GM21360 (cell line): Measurements from ENCODE around the gene TOR1B.
"Not testable (repeated sequence)": the region's sequence is repeated elsewhere in the genome, so short reads cannot be mapped to it uniquely, and the experiment has no call there.

Experiments used
- ATAC-seq: cut with Tn5 transposase; IDR thresholded peaks from one replicate; pipeline ENCODE4 v1.9.1; 2021; ENCODE audit warnings: mild to moderate bottlenecking, moderate library complexity; ENCODE audit not compliant: unreplicated experiment

TOR1B gene

DNA sequence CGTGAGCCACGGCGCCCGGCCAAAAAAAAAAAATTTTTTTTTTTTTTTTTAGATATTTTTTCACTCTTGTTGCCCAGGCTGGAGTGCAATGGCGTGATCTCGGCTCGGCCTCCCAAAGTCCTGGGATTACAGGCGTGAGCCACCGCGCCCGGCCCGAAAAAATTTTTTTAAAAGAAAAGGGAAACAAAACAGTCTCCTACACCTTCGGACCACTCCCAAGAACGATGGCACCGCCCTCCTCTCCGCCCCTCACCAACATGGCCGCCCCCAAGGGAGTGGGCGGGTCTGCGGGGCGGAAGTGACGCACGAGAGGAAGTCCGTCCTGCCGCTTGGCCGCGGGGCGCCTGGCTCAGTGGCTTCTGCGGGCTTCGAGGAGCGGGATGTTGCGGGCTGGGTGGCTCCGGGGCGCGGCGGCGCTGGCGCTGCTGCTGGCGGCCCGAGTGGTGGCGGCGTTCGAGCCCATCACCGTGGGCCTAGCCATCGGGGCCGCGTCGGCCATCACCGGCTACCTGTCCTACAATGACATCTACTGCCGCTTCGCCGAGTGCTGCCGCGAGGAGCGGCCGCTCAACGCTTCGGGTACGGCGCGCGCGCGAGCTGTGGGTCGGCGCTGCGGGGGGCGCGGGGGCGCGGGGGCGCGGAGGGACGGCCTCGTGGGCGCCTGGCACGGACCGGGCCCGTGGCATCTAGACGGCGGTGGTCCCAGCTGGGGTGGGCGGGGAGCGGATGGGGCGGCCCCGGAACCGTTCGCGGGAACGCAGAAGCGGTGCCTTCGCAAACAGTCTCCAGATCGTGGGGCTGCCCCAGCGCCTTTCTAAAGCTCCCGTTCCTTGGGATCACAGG is at the start of gene TOR1B:
Gene TOR1B (plus strand): TSS at position 352 of the 843 bp plus-strand sequence. CDS start 29 bp downstream, at position 381.
- peak; percentile 82 for ATAC-seq

DNA sequence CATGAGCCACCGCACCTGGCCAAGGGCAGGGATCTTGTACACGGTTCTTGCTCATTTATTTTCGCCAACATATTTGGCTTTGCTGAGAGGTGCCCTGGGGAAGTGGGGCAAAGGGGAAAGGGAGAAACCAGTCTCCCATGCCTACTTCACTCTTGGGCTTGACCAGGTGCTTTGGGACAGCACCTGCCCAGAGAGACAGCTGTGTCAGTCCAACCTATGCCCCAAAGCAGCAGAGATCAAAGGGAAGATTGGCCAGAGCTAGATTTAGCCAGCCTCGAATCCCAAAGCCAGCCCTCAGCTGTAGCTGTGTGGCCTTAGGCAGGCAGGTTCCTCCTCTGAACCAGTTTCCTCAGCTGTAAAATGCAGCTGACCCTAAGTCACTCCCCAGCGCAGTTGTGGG is 47.8 kb upstream of the TOR1B start:
- ATAC-seq: no peak

DNA sequence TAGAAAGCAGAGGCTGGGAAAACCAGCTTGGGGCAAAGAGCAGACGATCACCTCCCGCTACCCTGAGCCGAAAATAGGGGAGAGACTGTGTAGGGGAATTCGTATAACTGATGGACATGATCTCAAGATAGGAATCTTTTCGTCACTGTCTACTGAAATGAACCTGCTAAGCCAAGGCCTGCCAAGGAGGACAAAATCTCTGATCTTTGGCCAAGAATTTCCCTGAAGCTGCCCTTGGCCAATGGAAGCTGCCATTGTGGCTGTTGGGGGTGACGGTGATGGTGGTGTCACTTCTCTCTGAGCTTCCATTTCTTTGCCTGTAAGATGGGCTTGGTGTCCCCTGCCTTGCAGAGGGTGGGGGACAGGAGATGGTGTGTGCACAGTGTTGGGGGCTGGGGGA is 46.8 kb upstream of the TOR1B start:
- ATAC-seq: no peak

DNA sequence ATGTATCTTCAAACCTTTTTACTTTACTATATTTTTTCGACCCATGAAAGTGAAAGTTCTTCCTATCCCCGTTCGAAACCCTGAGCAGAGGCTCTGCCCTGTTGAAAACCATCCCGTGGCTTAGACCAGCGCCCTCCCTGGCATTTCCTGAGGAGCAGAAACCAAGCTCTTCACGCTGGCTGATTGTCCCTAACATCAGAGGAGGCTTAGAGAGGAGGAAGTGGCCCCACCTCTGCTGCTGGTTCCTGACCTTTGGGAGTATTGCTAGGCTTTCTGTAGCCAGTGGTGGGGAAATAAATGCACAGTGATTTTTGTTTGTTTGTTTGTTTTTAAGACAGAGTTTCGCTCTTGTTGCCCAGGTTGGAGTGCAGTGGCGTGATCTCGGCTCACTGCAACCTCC is 45.9 kb upstream of the TOR1B start:
- no peak for ATAC-seq

GRCh38 chr9:129759319-129759718 is 43.7 kb upstream of the TOR1B start:
- no peak for ATAC-seq

DNA sequence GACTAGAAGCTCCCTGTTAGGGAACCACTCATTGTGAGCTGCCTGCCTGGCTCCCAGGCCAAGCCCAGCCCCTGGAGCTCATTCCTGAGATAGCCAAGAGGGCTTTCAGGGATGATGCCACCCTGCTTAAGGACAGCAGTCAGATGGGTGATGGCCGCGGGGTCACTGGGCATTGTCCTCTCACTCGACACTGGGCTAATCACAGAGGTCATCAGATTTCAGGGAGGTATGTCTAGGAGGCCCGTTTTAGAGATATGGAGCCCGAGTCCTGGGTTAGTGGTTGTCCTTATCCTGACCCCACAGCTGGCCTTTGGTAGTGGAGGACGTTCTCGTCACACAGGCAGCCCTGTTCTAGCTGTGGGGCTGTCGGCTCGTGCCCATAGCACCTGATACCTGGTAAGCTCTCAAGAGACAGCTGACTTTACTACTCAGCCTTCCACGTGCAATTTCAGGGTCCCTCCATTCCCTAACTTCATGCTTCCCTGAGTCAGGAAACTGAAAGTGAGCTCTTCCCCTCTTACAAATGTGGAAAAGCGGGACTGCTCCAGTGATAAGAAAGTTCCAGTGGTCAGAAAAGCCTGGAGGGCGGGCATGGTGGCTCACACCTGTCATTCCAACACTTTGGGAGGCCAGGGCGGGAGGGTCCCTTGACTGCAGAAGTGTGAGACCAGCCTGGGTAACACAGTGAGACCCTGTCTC is 43.0 kb upstream of the TOR1B start:
- ATAC-seq: no peak

- not testable (repeated sequence) for ATAC-seq
Observed at GRCh38 chr9:129760784-129761183, 42.2 kb upstream of the TOR1B start.

- no peak for ATAC-seq
Observed at GRCh38 chr9:129761293-129761900, 41.6 kb upstream of the TOR1B start.

DNA sequence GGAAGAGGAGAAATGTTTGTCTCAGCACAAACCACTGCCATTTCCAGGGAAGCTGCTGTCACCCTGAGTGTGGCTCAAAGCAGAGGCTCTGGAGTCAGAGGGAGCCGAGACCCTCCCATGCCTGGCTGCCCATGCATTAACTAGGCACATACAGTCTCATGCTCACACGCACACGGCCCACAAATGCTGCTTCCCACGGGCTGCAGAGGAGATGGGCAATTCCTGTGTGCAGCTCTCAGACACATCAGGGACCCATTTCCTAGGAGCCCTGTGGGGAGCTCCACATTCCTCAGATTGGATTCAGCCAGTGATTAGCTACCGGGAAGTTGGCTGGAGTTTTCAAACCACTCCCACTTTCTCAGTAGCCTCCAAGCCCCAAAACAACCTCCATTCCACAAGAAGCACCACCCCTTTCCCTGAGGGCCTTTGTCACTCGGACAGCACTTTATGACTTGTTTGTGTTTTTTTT is 41.0 kb upstream of the TOR1B start:
- no peak for ATAC-seq

GRCh38 chr9:129762370-129762984 is 40.5 kb upstream of the TOR1B start:
- not testable (repeated sequence) for ATAC-seq

- no peak for ATAC-seq
Observed at GRCh38 chr9:129762985-129763926, 39.7 kb upstream of the TOR1B start.

GRCh38 chr9:129765764-129766317 is 37.1 kb upstream of the TOR1B start:
- ATAC-seq: no peak

GRCh38 chr9:129768486-129768885 is 34.5 kb upstream of the TOR1B start:
- ATAC-seq: no peak

DNA sequence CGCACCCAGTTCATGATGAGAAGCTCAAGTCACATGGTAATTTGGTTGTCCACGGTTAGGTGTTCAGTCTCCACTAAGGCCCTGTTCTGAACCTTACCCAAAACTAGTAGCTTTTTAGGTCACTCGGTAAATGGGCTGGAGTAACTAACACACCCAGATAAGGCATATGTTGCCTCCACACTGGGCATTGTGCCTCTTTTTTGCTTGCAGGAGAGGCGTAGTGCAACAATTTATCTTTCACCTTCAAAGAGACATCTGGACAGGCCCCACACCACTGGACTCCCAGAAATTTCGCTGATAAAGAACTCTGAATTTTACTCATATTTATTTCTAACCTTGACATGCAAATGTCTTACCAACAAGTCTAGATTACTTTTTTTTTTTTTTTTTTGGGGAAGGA is 33.3 kb upstream of the TOR1B start:
- no peak for ATAC-seq

DNA sequence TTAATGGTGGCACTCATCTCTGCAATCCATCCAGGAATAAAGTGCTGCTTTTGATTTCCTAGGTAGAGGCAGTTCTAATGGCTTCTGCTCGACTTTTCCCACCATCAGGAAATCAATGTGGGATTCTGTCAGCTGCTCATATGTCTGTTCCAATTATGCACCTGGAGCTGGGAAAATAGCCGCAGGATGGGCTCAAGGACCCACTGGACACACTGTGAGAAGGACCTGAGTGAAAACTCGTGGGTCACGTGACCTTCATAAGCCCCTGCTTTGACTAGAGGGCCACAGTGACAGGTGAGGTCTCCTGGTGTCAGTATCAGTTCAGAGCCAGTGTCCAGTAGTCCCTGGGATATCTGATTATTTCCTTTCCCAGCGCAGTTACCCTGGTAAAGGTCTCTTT is 32.2 kb upstream of the TOR1B start:
- ATAC-seq: no peak

DNA sequence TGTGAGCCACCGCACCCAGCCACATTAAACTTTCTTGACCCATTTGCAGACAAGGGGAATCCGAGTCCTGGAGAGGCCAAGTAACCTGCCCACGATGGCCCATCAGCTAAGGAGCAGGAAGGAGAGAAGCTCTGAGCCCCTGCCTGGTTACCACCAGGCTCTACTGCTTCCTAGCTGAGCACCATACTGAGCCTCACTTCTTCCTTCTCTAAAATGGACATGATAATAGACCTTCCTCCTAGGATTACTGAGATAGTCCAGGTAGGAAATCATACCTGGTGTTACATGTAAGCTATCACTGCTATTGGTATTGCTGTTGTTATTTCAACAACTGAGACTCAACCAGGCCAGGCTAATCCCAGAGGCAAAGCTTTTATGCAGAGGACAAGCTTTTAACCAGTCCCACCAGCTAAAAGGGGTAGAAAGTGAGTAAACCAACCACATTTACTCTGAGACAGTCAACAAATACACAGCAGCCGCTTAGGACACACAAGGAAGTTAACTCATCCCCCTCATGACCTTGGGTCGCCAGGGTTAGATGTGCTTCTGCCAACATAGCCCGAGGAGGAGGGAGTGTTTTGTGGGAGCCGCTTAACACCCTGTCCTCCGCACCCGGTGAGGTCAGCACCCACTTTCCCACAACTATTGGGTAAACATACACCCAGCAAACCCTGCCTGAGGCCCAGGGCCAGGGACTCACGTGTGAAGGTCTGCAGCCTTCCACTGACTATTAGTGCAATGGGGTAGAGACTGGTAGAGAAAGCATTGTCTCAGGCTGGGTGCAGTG is 29.5 kb upstream of the TOR1B start:
- ATAC-seq: no peak

DNA sequence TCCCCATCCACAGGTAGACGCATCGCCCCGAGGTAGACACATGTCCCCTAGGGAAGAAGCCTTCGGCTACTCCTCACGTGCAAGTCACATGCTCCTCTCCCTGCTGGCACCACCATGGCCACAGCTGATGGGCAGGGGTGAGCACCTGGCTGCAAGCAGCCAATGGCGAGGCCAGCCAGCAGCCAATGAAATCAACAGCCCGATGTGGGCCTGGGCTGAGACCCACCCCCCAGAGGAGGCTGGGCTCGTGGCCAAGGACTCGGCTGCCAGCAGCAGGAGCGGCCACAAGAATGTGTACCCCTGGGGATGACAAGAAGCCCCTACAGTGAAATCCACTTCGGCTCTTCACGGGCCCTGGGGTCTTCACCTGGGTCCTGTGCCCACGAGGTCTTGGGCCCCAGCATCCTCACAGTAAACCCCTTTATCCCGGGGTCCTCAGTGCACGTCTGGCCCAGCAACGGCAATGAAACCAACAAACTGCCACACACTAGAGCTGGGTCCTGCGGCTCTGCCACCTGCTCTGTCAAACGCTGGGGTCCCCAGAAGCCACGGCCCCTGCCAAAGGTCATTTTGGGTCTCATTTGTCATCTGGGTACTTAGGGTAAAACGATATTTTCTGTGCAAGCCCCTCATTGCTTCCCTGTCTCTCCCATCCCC is 28.1 kb upstream of the TOR1B start:
- no peak for ATAC-seq

GRCh38 chr9:129775448-129775798 is 27.6 kb upstream of the TOR1B start:
- ATAC-seq: no peak

GRCh38 chr9:129776096-129776495 is 26.9 kb upstream of the TOR1B start:
- not testable (repeated sequence) for ATAC-seq
